Endodermal cell (in vitro differentiated cells): ENCODE data around the gene TXNL4B. TPM values are rescaled to one million over a fixed set of nuclear protein-coding genes. Genes with fewer than 3 reads are reported as not detected.

Experiments used
- DNase-seq: peaks from one replicate; pipeline ENCODE4 v3.0.0-alpha.2; 2017
- H3K27ac ChIP-seq: 2 replicates; pipeline ENCODE4 v1.5.1; 2013; ENCODE audit warnings: mild to moderate bottlenecking, low read depth, low read length, moderate library complexity
- H3K27me3 ChIP-seq: 2 replicates; pipeline ENCODE4 v1.6.1; 2013; ENCODE audit warnings: mild to moderate bottlenecking, low read length, moderate library complexity; ENCODE audit not compliant: insufficient read depth, control insufficient read depth, poor library complexity, severe bottlenecking
- H3K36me3 ChIP-seq: 2 replicates; pipeline ENCODE4 v1.7.0; 2013; ENCODE audit warnings: mild to moderate bottlenecking, low read length, moderate library complexity; ENCODE audit not compliant: control insufficient read depth, insufficient read depth
- H3K4me1 ChIP-seq: one replicate; pipeline ENCODE4 v1.7.0; 2013; ENCODE audit warnings: low read length; ENCODE audit not compliant: control insufficient read depth, insufficient read depth
- H3K4me3 ChIP-seq: 2 replicates; pipeline ENCODE4 v1.5.1; 2013; ENCODE audit warnings: mild to moderate bottlenecking, low read length, moderate library complexity
- H3K9ac ChIP-seq: 2 replicates; pipeline ENCODE4 v1.6.1; 2013; ENCODE audit warnings: mild to moderate bottlenecking, low read length, moderate library complexity; ENCODE audit not compliant: poor library complexity, severe bottlenecking; ENCODE audit errors: extremely low read depth
- H3K9me3 ChIP-seq: 2 replicates; pipeline ENCODE4 v1.6.1; 2013; ENCODE audit warnings: mild to moderate bottlenecking, low read length, moderate library complexity; ENCODE audit not compliant: control insufficient read depth
- H3K27ac Mint-ChIP-seq: 2 replicates; pipeline ENCODE4 v1.8.0; 2020; ENCODE audit warnings: mixed read lengths
- H3K27me3 Mint-ChIP-seq: 2 replicates; pipeline ENCODE4 v1.8.0; 2021; ENCODE audit warnings: mild to moderate bottlenecking, mixed read lengths; ENCODE audit not compliant: insufficient read depth
- H3K36me3 Mint-ChIP-seq: 2 replicates; pipeline ENCODE4 v1.8.0; 2020; ENCODE audit warnings: low read depth, mixed read lengths
- H3K4me1 Mint-ChIP-seq: 2 replicates; pipeline ENCODE4 v1.8.0; 2020; ENCODE audit warnings: mixed read lengths
- H3K4me3 Mint-ChIP-seq: 2 replicates; pipeline ENCODE4 v1.8.0; 2020; ENCODE audit warnings: mild to moderate bottlenecking, moderate library complexity, mixed read lengths
- H3K9me3 Mint-ChIP-seq: 2 replicates; pipeline ENCODE4 v1.8.0; 2020; ENCODE audit warnings: mild to moderate bottlenecking, mixed read lengths
- WGBS, 2 experiments: methylation state at CpG; one replicate each; pipeline versions ENCODE4 v1.1.5 to v1.1.7; 2013; ENCODE audit warnings: missing lambda C conversion rate in 2 of 2, mixed read lengths in 1 of 2; ENCODE audit not compliant: insufficient coverage in 1 of 2, insufficient read length in 1 of 2; 5-methylcytosine and 5-hydroxymethylcytosine counted together
- total RNA-seq, 2 donors: library from RNA; stranded (reverse); fragmentation: NEBNext Ultra II Directional in 1 of 2; extraction: Animal tissue kit (Norgen Biotek cat#: 25700) in 1 of 2; gene quantifications; 2 replicates in 1 of 2; 3 replicates in 1 of 2; pipeline ENCODE4 v1.2.1, GENCODE V29; 2021
- TF ChIP-seq, protein P1 (sequence below): fragments of 200-600 bp; sonication (generic); conservative IDR thresholded peaks from 2 replicates; pipeline ENCODE4 v1.5.0; 2021; ENCODE audit warnings: antibody characterized with exemption, mild to moderate bottlenecking

The TXNL4B gene
- total RNA-seq, 2 donors from 2014 or later: 10.6 to 13.1 TPM

DNA sequence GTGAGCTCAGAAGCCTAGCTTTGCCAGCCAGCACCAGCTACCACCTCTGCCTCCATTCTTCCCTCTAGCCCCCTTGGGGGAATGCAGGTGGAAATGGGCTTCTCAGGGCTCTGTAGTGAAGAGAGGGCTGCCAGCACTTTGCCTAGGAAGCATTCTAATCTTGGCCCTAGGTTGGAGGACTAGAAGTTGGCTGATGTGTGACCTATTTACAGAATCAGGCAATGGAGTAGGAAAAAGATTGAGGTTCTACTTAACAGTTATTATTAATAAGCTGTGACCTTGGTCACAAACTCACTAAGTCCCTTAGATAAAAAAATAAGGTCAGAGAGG, 20.2 kb upstream of the TXNL4B start:
- peaks cover 41% of the 10 kb centered on the region for H3K36me3 ChIP-seq
- H3K4me3 Mint-ChIP-seq: no peak overlapping the region
- H3K9ac ChIP-seq: no peak overlapping the region
- TF ChIP-seq, protein P1, sequence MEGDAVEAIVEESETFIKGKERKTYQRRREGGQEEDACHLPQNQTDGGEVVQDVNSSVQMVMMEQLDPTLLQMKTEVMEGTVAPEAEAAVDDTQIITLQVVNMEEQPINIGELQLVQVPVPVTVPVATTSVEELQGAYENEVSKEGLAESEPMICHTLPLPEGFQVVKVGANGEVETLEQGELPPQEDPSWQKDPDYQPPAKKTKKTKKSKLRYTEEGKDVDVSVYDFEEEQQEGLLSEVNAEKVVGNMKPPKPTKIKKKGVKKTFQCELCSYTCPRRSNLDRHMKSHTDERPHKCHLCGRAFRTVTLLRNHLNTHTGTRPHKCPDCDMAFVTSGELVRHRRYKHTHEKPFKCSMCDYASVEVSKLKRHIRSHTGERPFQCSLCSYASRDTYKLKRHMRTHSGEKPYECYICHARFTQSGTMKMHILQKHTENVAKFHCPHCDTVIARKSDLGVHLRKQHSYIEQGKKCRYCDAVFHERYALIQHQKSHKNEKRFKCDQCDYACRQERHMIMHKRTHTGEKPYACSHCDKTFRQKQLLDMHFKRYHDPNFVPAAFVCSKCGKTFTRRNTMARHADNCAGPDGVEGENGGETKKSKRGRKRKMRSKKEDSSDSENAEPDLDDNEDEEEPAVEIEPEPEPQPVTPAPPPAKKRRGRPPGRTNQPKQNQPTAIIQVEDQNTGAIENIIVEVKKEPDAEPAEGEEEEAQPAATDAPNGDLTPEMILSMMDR: no peak
- H3K9me3 ChIP-seq: no peaks in the 10 kb centered on the region
- peaks cover 2% of the 10 kb centered on the region for H3K4me1 Mint-ChIP-seq
- H3K9me3 Mint-ChIP-seq: peaks cover 3% of the 10 kb centered on the region
- no peaks in the 10 kb centered on the region for H3K4me1 ChIP-seq
- no peak overlapping the region for H3K27ac Mint-ChIP-seq
- H3K27me3 ChIP-seq: no peaks in the 10 kb centered on the region
- H3K27ac ChIP-seq: no peak overlapping the region
- no peaks in the 10 kb centered on the region for H3K27me3 Mint-ChIP-seq
- DNase-seq: no peak
- H3K4me3 ChIP-seq: no peak overlapping the region
- H3K36me3 Mint-ChIP-seq: peaks cover 60% of the 10 kb centered on the region

DNA sequence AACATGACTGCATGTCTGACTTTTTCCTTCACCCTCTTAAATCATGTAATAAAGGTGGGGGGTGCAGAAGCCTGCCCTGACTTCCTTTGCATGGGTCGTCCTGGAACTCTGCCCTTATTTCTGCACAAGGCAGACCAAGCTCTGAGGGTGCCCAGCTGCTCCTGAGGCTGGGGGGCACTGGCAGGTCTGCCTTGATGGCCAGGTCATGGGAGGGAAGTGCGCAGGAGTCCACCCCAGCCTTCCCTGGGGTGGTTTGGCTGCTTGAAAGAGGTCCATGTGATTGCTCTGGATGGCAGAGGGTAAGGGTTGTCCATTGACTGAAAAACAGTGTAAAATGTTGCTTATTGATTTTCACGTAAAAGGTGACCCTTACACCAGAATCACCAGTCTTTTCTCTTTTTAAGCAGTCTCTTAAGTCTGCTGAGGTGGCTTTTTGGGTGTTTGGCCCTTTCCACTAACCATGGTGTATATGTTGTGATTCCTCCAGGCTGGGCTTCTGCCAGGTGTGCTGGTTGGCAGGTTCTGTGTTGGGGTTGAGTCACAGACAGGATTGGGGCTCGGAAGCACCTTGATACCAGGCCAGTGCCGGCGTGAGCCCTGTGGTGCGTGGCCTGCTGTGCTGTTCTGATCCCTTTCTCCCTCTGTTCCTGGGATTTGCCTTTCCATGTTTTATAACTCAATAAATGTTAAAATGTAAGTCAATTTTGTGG, 19.6 kb upstream of the TXNL4B start:
- Histone ChIP-seq H3K4me1 (no peaks in the 10 kb centered on the region), H3K36me3 (peaks cover 46% of the 10 kb centered on the region), H3K27me3 (no peaks in the 10 kb centered on the region), H3K9ac (no peak overlapping the region), H3K27ac (no peak overlapping the region), H3K9me3 (no peaks in the 10 kb centered on the region), H3K4me3 (no peak overlapping the region)
- Mint-ChIP-seq H3K4me1 (peaks cover 2% of the 10 kb centered on the region), H3K36me3 (peaks cover 65% of the 10 kb centered on the region), H3K27me3 (no peaks in the 10 kb centered on the region), H3K4me3 (no peak overlapping the region), H3K9me3 (peaks cover 3% of the 10 kb centered on the region), H3K27ac (no peak overlapping the region)
- DNase-seq: no peak
- TF ChIP-seq, protein P1: no peak
- 80 to 90% methylated on average over 1 to 7 of the region's 7 CpGs for WGBS, 2 experiments

DNA sequence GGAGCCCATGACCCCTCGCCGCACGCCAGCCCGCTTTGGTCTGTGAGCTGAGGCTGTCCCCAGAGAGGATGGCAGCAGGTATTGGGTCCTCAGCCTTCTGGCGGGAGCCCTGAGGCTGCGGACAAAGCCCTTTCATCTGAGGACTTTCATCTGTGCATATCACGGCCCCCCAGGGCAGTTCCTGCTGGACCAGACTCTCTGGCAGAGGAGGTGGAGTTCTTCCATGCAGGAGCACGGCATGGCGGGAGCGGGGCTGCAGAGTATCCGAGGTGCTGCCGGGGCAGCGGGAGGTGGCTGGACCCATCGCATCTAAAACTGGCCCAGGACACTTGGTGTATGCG, 19.0 kb upstream of the TXNL4B start:
- Mint-ChIP-seq H3K4me3 (no peak overlapping the region), H3K4me1 (peaks cover 2% of the 10 kb centered on the region), H3K36me3 (peaks cover 71% of the 10 kb centered on the region), H3K27me3 (no peaks in the 10 kb centered on the region), H3K27ac (no peak overlapping the region), H3K9me3 (peaks cover 3% of the 10 kb centered on the region)
- peaks cover 52% of the 10 kb centered on the region for H3K36me3 ChIP-seq
- TF ChIP-seq, protein P1: no peak
- no peaks in the 10 kb centered on the region for H3K27me3 ChIP-seq
- DNase-seq: no peak
- no peak overlapping the region for H3K4me3 ChIP-seq
- no peaks in the 10 kb centered on the region for H3K9me3 ChIP-seq
- H3K4me1 ChIP-seq: no peaks in the 10 kb centered on the region
- H3K9ac ChIP-seq: no peak overlapping the region
- WGBS, 2 experiments: 91 to 97% methylated on average over 8 to 15 of the region's 15 CpGs
- H3K27ac ChIP-seq: no peak overlapping the region
